ENCODE measurements around the gene LSR. TPM values are rescaled to one million over a fixed set of nuclear protein-coding genes. Genes with fewer than 3 reads are reported as not detected.

The LSR gene
- total and polyA plus RNA-seq, 2 of the 4 experiments (the other 2 are of a cell fraction) = 0.18 to 0.44 TPM

DNA sequence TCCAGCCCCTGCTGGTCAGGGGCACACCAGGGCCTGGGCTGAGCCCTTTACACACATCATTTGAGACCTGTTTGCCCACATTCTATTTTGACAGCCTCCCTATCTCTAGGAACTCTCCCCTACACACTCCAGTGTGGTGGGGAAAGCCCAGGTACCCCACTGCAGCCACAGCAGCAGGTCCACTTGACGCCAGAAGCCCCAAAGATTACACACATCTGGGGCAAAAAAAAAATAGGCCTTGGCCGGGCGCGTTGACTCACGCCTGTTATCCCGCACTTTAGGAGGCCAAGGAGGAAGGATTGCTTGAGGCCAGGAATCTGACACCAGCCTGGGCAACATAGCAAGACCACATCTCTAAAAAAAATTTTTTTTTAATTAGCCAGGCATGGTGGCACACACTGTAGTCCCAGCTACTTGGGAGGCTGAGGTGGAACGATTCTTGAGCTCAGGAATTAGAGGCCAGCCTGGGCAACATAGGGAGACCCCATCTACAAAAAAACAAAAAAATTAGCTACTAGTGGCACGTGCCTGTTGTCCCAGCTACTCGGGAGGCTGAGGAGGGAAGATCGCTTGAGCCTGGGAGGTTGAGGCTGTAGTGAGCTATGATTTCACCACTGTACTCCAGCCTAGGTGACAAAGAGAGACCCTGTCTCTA, 62.1 kb downstream of the LSR start:
- ChIA-PET CTCF (no interaction called here), POLR2A (ENCODE audit: unreplicated experiment) (no interaction called here)
- ATAC-seq (ENCODE audit: low read depth) (no peak), DNase-seq (no peak)
- in situ Hi-C loops (cut with MboI; ENCODE audit: low sequenced_read_pairs) (no loop called here), intact Hi-C loops (cut with micrococcal nuclease) (no loop called here), dilution Hi-C loops (cut with HindIII; ENCODE audit: low sequenced_read_pairs, unreplicated experiment) (no loop called here)
- no peak overlapping the region for H3K23ac ChIP-seq (ENCODE audit: low read depth, low read length)
- no peak overlapping the region for H2AFZ ChIP-seq (replicated peaks; ENCODE audit: low read length, poor library complexity)
- H3K4ac ChIP-seq (ENCODE audit: low read depth, low read length) = no peak overlapping the region
- H2AK9ac ChIP-seq (replicated peaks; ENCODE audit: low read depth, low read length, poor library complexity) = no peak overlapping the region
- no peak overlapping the region for H3K18ac ChIP-seq (ENCODE audit: low read depth, low read length)
- H4K5ac ChIP-seq (ENCODE audit: low read depth, low read length) = no peak overlapping the region
- H3K9me1 ChIP-seq (ENCODE audit: insufficient read depth, low read length) = no peaks in the 10 kb centered on the region
- H3K14ac ChIP-seq (replicated peaks; ENCODE audit: low read depth, low read length) = no peak overlapping the region
- no peak for TF ChIP-seq RCOR1 (IDR thresholded peaks at IDR 0.05; ENCODE audit: insufficient replicate concordance, low read length)
- TF ChIP-seq, protein P1, sequence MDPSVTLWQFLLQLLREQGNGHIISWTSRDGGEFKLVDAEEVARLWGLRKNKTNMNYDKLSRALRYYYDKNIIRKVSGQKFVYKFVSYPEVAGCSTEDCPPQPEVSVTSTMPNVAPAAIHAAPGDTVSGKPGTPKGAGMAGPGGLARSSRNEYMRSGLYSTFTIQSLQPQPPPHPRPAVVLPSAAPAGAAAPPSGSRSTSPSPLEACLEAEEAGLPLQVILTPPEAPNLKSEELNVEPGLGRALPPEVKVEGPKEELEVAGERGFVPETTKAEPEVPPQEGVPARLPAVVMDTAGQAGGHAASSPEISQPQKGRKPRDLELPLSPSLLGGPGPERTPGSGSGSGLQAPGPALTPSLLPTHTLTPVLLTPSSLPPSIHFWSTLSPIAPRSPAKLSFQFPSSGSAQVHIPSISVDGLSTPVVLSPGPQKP (IDR thresholded peaks at IDR 0.05; ENCODE audit: borderline replicate concordance, low read depth, low read length) = no peak
- no peak for TF ChIP-seq MXI1 (IDR thresholded peaks at IDR 0.05; ENCODE audit: borderline replicate concordance, low read depth, low read length)
- no peak for TF ChIP-seq BHLHE40 (IDR thresholded peaks at IDR 0.05; ENCODE audit: low read depth, low read length)
- no peak for TF ChIP-seq MAZ (IDR thresholded peaks at IDR 0.05; ENCODE audit: borderline replicate concordance, low read depth, low read length)
- TF ChIP-seq FOS (IDR thresholded peaks at IDR 0.05; ENCODE audit: low read depth, low read length) = no peak
- TF ChIP-seq POLR2A (IDR thresholded peaks at IDR 0.05; ENCODE audit: low read depth, low read length) = no peak
- TF ChIP-seq NFE2L2 (IDR thresholded peaks at IDR 0.05; ENCODE audit: low read depth, low read length) = no peak
- no peak for TF ChIP-seq SMC3 (IDR thresholded peaks at IDR 0.05; ENCODE audit: low read depth, low read length)
- TF ChIP-seq, protein P2, sequence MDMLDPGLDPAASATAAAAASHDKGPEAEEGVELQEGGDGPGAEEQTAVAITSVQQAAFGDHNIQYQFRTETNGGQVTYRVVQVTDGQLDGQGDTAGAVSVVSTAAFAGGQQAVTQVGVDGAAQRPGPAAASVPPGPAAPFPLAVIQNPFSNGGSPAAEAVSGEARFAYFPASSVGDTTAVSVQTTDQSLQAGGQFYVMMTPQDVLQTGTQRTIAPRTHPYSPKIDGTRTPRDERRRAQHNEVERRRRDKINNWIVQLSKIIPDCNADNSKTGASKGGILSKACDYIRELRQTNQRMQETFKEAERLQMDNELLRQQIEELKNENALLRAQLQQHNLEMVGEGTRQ (IDR thresholded peaks at IDR 0.05; ENCODE audit: low read depth, low read length) = no peak
- no peak for TF ChIP-seq RFX5 (IDR thresholded peaks at IDR 0.05; ENCODE audit: low read depth, low read length)
- no peak for TF ChIP-seq CEBPB (IDR thresholded peaks at IDR 0.05; ENCODE audit: low read depth, low read length)
- no peak for TF ChIP-seq MAFK (IDR thresholded peaks at IDR 0.05; ENCODE audit: low read depth, low read length)
- TF ChIP-seq, protein P3, sequence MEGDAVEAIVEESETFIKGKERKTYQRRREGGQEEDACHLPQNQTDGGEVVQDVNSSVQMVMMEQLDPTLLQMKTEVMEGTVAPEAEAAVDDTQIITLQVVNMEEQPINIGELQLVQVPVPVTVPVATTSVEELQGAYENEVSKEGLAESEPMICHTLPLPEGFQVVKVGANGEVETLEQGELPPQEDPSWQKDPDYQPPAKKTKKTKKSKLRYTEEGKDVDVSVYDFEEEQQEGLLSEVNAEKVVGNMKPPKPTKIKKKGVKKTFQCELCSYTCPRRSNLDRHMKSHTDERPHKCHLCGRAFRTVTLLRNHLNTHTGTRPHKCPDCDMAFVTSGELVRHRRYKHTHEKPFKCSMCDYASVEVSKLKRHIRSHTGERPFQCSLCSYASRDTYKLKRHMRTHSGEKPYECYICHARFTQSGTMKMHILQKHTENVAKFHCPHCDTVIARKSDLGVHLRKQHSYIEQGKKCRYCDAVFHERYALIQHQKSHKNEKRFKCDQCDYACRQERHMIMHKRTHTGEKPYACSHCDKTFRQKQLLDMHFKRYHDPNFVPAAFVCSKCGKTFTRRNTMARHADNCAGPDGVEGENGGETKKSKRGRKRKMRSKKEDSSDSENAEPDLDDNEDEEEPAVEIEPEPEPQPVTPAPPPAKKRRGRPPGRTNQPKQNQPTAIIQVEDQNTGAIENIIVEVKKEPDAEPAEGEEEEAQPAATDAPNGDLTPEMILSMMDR (conservative IDR thresholded peaks at IDR 0.05; ENCODE audit: low read depth, low read length) = no peak
- TF ChIP-seq CHD1 (IDR thresholded peaks at IDR 0.05; ENCODE audit: low read depth, low read length) = no peak
- no peak for TF ChIP-seq RAD21 (IDR thresholded peaks at IDR 0.05; ENCODE audit: low read length)
- H3K9ac ChIP-seq (ENCODE audit: low read depth, low read length) = no peak overlapping the region
- no peak overlapping the region for H2BK20ac ChIP-seq (ENCODE audit: low read depth, low read length)
- H4K20me1 ChIP-seq (ENCODE audit: insufficient read depth, low read length) = no peaks in the 10 kb centered on the region
- no peak overlapping the region for H3K4me3 ChIP-seq (ENCODE audit: insufficient read depth, low read depth, low read length)
- no peaks in the 10 kb centered on the region for H3K36me3 ChIP-seq (ENCODE audit: control insufficient read depth, insufficient read depth, low read length)
- no peak overlapping the region for H2BK120ac ChIP-seq (ENCODE audit: low read depth, low read length)
- H2AK5ac ChIP-seq (ENCODE audit: low read depth, low read length) = no peak overlapping the region
- H3K4me1 ChIP-seq (ENCODE audit: control insufficient read depth, insufficient read depth, low read length) = no peaks in the 10 kb centered on the region
- H3K9me3 ChIP-seq (ENCODE audit: control insufficient read depth, insufficient read depth, low read length) = no peaks in the 10 kb centered on the region
- H3K56ac ChIP-seq (ENCODE audit: extremely low read depth, insufficient read depth, low read length) = no peak overlapping the region
- no peak overlapping the region for H2BK15ac ChIP-seq (ENCODE audit: low read depth, low read length)
- H3K27ac ChIP-seq (ENCODE audit: insufficient read depth, low read length) = no peak overlapping the region
- H3K27me3 ChIP-seq (ENCODE audit: control insufficient read depth, insufficient read depth, low read length) = no peaks in the 10 kb centered on the region; the same call in 1 of the 2 replicates
- no peak overlapping the region for H3K4me2 ChIP-seq (ENCODE audit: low read depth, low read length)
- H4K91ac ChIP-seq (ENCODE audit: insufficient read depth, low read depth, low read length) = no peak overlapping the region
- no TSS peak for BruUV-seq (replicated peaks)
- H4K8ac ChIP-seq (ENCODE audit: low read depth in 2 of 2, low read length in 2 of 2) = no peak overlapping the region
- no peak overlapping the region for H2BK5ac ChIP-seq (ENCODE audit: low read depth, low read length, poor library complexity, severe bottlenecking)
- H3K79me1 ChIP-seq (ENCODE audit: low read depth in 1 of 2, low read length in 2 of 2) = no peaks in the 10 kb centered on the region
- WGBS, 2 experiments (ENCODE audit: extremely low coverage in 2 of 2, insufficient read length in 1 of 2) = 20% methylated on average over 1 of the region's 10 CpGs; no CpG with 5 or more reads in 1 of the 2 experiments

Data from IMR-90 (cell line).